Measurements from ENCODE around the gene C14orf119.

The C14orf119 gene

GRCh38 chr14:23095196-23096108 lies at the start of gene C14orf119:
Gene C14orf119, plus strand, starts transcription at chr14:23095505. Its CDS starts 2,154 bp downstream, at chr14:23097659.
- peak; percentile 99 for DNase-seq (ENCODE audit: low read depth)

DNA sequence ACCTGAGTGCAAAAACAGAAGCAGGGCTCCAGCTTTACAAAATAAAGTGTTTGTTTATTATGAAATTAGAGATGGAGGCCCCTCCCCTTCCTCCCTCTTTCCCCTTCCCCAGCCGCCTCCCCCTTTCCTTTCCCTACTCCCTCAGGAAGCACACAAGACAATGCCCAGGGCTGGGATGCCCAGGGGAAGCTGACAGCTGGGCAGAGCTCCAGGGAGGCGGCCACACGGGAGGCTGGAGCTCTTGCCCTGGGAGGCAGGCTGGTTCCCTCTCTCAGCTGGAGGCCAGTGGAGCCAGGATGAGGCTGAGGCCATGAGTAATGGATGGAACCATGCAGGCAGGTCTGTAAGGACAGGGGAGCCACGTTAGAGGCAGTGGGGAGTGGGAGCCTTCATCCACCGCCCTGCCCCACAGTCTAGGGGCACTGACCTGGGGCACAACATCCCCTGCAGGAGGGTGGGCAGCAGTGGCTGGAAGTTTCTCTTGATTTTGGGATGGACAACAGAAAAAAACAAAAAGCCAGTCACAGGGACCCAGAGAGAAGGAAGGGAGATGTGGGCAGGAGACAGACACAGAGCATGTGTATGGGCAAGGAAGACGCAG lies 48.2 kb upstream of the C14orf119 start:
- DNase-seq (ENCODE audit: low read depth) = no peak

GRCh38 chr14:23047751-23048693 lies 47.3 kb upstream of the C14orf119 start:
- no peak for DNase-seq (ENCODE audit: low read depth)

DNA sequence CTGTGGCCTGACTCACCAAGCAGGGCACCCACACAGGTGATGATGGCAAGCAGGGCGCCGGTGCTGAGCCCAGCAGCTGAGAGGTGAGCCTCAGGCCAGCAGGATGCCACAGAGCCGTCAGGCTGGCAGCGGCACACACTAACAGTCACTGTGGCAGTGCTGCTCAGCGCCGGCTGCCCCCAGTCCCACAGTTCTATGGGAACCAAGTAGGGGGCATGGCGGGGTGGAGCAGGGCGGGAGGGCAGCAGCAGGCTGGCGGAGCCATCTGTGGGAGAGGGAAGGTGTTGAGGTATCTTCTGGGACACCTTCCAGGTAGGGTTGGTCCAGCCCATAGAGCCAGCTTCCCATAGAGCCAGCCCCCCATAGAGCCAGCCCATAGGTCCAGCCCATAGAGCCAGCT lies 46.3 kb upstream of the C14orf119 start:
- DNase-seq (ENCODE audit: low read depth) = no peak

- DNase-seq (ENCODE audit: low read depth) = no peak
Measured at GRCh38 chr14:23051141-23052057, 43.9 kb upstream of the C14orf119 start.

DNA sequence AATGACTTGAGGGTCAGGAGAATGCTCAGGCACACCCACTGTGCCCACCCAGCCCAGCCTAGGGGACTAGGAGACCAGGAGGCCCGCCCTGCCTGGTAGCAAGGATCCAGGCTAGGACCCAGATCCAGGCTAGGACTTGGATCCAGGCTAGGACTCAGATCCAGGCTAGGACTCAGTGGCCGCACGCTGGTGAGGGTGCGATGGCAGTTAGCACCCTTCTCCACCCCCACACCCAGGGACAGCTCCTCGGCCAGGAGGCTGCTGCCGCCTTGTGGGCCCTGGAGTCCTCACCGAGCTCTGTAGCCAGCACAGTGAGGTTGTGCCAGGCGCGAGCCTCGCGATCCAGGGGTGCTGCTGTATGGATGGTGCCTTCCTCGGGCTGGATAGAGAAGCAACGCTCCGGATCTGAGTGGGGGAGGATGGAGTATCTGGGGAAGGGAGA lies 43.1 kb upstream of the C14orf119 start:
- no peak for DNase-seq (ENCODE audit: low read depth)

- no peak for DNase-seq (ENCODE audit: low read depth)
Measured at GRCh38 chr14:23052671-23053070, 42.6 kb upstream of the C14orf119 start.

DNA sequence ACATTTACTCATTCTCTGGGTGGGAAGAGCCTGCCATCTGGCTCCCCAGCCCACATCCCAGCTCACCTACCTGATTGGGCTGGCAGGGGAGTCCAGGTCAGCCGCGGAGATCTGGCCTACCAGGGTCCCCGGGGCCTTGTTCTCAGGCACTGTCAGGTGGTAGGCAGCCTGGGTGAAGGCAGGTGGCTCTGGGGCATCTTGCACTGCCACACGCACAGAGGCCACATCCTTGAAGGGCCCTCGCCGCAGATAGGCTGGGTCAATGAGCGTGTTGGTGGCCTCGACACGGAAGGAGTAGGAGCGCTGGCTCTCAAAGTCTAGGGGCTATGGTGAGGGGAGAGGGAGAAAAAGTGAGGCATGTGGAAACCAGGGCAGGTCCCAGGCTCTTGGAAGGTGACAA lies 41.9 kb upstream of the C14orf119 start:
- no peak for DNase-seq (ENCODE audit: low read depth)

- no peak for DNase-seq (ENCODE audit: low read depth)
Measured at GRCh38 chr14:23054000-23054811, 41.1 kb upstream of the C14orf119 start.

GRCh38 chr14:23055147-23055550 lies 40.2 kb upstream of the C14orf119 start:
- DNase-seq (ENCODE audit: low read depth) = no peak

- DNase-seq (ENCODE audit: low read depth) = no peak
Measured at GRCh38 chr14:23055621-23056144, 39.6 kb upstream of the C14orf119 start.

DNA sequence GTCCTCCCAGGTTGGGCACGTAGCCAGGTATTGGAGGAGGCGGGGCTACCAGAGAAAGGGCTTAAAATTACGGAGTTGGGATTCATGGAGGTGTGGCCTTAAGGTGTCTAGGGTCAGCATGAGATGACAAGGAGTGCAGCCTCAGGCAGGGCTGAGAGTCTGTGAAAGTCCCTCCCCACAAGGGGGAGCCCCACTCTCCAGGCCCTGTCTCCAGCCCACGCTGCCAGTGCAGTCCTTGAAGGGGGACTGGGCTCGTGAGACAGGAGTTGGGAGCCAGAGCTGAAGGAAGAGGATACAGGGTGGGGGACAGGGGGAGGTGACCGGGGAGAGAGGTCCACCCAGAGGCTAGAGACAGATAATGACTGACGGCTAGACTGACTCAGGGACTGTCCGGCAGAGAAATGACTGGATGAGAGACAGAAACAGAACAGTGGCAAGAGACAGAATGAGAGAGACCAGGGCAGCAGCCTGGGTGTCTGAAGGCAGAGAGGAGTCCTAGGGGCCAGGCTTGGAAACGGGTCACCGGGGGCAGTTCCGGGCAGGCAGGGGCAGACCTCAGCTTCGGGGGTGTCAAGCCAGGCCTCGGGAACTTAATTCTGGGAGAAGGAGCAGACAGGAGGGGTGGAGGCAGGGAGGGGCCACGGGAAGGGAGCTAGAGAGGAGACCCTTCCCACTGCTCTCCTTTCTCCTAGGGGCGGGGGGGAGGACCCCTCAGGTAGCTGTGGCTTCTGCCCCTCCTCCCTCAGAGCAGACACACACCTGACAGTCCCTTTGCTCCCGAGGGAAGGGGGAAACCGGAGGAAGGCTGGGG lies 39.0 kb upstream of the C14orf119 start:
- DNase-seq (ENCODE audit: low read depth) = peak; percentile 52

- peak; percentile 45 for DNase-seq (ENCODE audit: low read depth)
Measured at GRCh38 chr14:23056956-23057756, 38.1 kb upstream of the C14orf119 start, which contains the start of gene CDH24. Gene CDH24, minus strand, starts transcription at chr14:23057520. Its CDS starts 1,787 bp downstream, at chr14:23055733.

GRCh38 chr14:23057757-23058653 lies 37.3 kb upstream of the C14orf119 start:
- DNase-seq (ENCODE audit: low read depth) = peak; percentile 82

DNA sequence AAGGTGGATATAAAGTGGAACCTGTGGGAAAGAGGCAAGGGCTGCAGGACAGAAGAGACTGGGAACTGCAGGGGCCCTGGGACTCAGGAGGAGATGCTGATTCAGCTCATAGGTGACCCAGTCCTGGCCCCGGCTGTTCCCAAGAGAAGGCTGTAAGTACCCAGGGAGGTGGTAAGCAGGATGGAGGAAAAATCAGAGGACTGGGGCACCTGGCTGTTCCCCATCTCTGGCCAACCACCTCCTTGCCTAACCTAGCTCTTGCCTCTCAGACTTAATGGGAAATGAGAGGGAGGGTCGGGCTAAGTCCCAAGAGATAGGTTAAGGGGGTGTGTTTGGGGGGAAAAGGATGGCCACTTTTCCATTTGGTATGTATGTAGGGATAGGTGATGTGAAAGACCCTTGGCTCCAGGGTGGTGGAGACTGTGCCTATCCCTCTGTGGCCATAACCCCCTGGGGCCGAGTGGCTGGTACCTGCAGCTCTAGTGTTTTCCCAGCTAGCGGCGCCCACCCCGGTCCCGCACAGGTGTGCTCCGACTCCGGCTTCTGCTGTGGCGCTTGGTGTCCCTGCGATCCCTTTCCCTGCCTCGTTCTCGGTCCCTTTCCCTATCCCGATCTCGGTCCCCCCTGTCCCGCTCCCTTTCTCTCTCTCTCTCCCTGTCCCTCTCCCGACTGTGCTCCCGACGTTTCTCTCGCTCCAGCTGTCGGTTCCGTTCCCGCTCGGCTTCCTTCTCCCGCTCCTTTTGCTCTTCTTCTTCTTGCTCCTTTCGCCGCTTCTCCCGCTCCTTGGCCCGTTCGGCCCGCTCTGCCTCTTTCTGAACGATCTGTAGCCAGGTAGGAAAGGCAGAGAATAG lies 36.4 kb upstream of the C14orf119 start:
- no peak for DNase-seq (ENCODE audit: low read depth)
